Panc1 (cell line): Measurements from ENCODE around the gene ZNF563. TPM values are rescaled to one million over a fixed set of nuclear protein-coding genes. Genes with fewer than 3 reads are reported as not detected.

Experiments used
- ATAC-seq: fragments of 200-7000 bp; cut with Tn5 transposase; 2 replicates; pipeline ENCODE4 v1.9.1; 2020; ENCODE audit warnings: mild to moderate bottlenecking, moderate library complexity
- BruUV-seq: library from RNA; stranded (reverse); fragments of 400-500 nt; replicated peaks from 2 replicates; lab custom pipeline; 2021; lab: Mats Ljungman, UMichigan
- CTCF ChIA-PET: fragments of 300-600 bp; sonication (Branson Sonifier 250); formaldehyde crosslinking; loops from one replicate; lab custom pipeline; 2022; ENCODE audit warnings: antibody characterized with exemption; lab: Charles Lee
- POLR2A ChIA-PET: fragments of 300-600 bp; sonication (Branson Sonifier 250); formaldehyde crosslinking; loops from one replicate; lab custom pipeline; 2022; ENCODE audit warnings: antibody characterized with exemption; lab: Charles Lee
- DNase-seq: peaks from one replicate; pipeline ENCODE4 v3.0.0-alpha.2; 2010; ENCODE audit warnings: low read depth, low spot score
- H3K27ac ChIP-seq: 2 replicates; pipeline ENCODE4 v1.5.1; 2011; ENCODE audit warnings: mild to moderate bottlenecking, low read length, inconsistent platforms
- H3K27me3 ChIP-seq: fragments of 200-500 bp; sonication (Bioruptor generic); 2 replicates; pipeline ENCODE4 v1.6.0; 2014; ENCODE audit warnings: low read length, inconsistent platforms; ENCODE audit not compliant: control insufficient read depth, insufficient read depth
- H3K36me3 ChIP-seq: fragments of 200-500 bp; sonication (Bioruptor generic); 2 replicates; pipeline ENCODE4 v1.5.1; 2014; ENCODE audit warnings: inconsistent platforms, mild to moderate bottlenecking, low read length, moderate library complexity; ENCODE audit not compliant: control insufficient read depth, insufficient read depth
- H3K4me1 ChIP-seq: 2 replicates; pipeline ENCODE4 v1.5.1; 2011; ENCODE audit warnings: inconsistent platforms, mild to moderate bottlenecking, low read length, moderate library complexity; ENCODE audit not compliant: control insufficient read depth, insufficient read depth
- H3K4me3 ChIP-seq, 2 experiments: 2 replicates each; pipeline ENCODE4 v1.5.1; 2011 to 2012; ENCODE audit warnings: low read depth in 2 of 2, low read length in 2 of 2, mild to moderate bottlenecking in 2 of 2, inconsistent platforms in 1 of 2, moderate library complexity in 1 of 2
- H3K9me3 ChIP-seq: fragments of 200-500 bp; sonication (Bioruptor generic); 2 replicates; pipeline ENCODE4 v1.5.1; 2014; ENCODE audit warnings: low read depth, mild to moderate bottlenecking, inconsistent platforms, low read length, moderate library complexity; ENCODE audit not compliant: control insufficient read depth, insufficient read depth
- POLR2AphosphoS5 ChIP-seq: IDR thresholded peaks from 2 replicates; pipeline ENCODE4 v1.6.1; 2012; ENCODE audit warnings: mild to moderate bottlenecking, low read depth, low read length, moderate library complexity
- SIN3A ChIP-seq: IDR thresholded peaks from 2 replicates; pipeline ENCODE4 v1.6.1; 2012; ENCODE audit warnings: low read depth, mild to moderate bottlenecking, low read length, moderate library complexity, borderline replicate concordance; ENCODE audit not compliant: insufficient read depth
- TCF7L2 ChIP-seq: IDR thresholded peaks from 2 replicates; pipeline ENCODE4 v1.6.1; 2011; ENCODE audit warnings: mild to moderate bottlenecking, low read depth, low read length, inconsistent platforms
- in situ Hi-C: cut with HindIII; loops from 2 replicates; pipeline ENCODE4 v1.10.0; 2016; ENCODE audit warnings: low sequenced_read_pairs, low pct_unique_long_range_greater_than_20kb
- intact Hi-C: fragments of 100-400 bp; cut with micrococcal nuclease; formaldehyde crosslinking; loops from one replicate; pipeline ENCODE4 v1.10.0; 2022; ENCODE audit not compliant: unreplicated experiment
- total RNA-seq: library from RNA; stranded (reverse); gene quantifications from one replicate; pipeline ENCODE4 v1.2.1, GENCODE V29; 2021; ENCODE audit not compliant: unreplicated experiment
- TF ChIP-seq, protein P1 (sequence below), 2 experiments: IDR thresholded peaks; 2 replicates each; pipeline ENCODE4 v1.6.1; 2011 to 2012; ENCODE audit warnings: low read depth in 2 of 2, control low read depth in 1 of 2, low read length in 1 of 2, mild to moderate bottlenecking in 1 of 2, moderate library complexity in 1 of 2; ENCODE audit not compliant: insufficient read depth in 1 of 2
- TF ChIP-seq, protein P2 (sequence below): fragments of 450-650 bp; IDR thresholded peaks from 2 replicates; pipeline ENCODE4 v1.5.1; 2017; ENCODE audit warnings: mild to moderate bottlenecking

ZNF563 gene
- total RNA-seq, 1 experiment from 2014 or later, result 2.2 TPM

DNA sequence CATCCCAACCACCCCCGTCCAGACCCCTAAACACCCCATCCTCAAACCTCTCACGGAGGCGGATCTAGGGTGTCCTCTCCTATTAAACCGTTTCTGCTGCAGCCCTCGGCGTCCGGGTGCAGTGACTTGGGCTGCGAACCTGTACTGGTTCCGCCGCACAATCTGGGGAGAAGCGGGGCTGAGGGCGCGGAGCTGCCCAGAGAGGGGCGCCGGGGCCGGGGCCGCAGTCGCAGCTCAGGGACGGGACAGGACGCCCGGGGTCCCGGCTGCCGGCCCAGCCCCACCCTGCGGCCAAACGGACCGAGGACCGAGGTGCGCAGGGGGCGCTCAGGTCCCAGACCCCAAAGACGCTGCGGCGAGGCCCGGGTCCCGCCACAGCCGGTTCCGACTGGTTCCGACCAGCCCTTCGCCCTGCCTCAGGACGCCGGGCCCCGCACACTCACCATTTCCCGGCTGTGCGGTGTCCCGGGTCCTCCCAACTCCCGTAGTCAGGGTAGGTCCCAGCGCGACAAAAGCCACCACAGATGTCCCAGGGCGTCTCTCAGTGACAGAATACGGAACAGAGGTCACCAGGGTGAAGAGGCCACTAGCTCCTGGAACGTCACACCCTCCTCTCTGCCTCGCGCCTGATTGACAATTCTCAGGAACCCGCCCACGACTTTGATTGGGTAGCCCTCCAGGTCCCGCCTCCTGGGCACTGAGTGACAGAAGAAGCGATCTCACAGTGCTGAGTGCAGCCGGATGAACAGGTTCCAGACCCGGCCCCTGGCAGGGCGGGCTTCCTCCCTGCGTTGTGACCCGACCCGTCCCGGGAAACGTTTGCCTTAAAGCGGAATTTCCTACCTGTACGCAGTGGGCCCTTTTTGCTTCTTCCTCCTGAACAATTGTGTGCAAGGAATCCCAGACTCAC lies 38.9 kb downstream of the ZNF563 start, which contains the start of gene ZNF44:
TSS of gene ZNF44 (minus strand) at position 635 of the 910 bp plus-strand sequence. CDS start at position 446, 189 bp downstream.
- POLR2A ChIA-PET, result no interaction called here
- H3K4me3 ChIP-seq, result peak within 1 kb of the TSS; percentile 83 to 85
- CTCF ChIA-PET, result no interaction called here
- peak; percentile 53; the same call in 1 of the 2 replicates for TF ChIP-seq POLR2AphosphoS5
- TF ChIP-seq, protein P1, sequence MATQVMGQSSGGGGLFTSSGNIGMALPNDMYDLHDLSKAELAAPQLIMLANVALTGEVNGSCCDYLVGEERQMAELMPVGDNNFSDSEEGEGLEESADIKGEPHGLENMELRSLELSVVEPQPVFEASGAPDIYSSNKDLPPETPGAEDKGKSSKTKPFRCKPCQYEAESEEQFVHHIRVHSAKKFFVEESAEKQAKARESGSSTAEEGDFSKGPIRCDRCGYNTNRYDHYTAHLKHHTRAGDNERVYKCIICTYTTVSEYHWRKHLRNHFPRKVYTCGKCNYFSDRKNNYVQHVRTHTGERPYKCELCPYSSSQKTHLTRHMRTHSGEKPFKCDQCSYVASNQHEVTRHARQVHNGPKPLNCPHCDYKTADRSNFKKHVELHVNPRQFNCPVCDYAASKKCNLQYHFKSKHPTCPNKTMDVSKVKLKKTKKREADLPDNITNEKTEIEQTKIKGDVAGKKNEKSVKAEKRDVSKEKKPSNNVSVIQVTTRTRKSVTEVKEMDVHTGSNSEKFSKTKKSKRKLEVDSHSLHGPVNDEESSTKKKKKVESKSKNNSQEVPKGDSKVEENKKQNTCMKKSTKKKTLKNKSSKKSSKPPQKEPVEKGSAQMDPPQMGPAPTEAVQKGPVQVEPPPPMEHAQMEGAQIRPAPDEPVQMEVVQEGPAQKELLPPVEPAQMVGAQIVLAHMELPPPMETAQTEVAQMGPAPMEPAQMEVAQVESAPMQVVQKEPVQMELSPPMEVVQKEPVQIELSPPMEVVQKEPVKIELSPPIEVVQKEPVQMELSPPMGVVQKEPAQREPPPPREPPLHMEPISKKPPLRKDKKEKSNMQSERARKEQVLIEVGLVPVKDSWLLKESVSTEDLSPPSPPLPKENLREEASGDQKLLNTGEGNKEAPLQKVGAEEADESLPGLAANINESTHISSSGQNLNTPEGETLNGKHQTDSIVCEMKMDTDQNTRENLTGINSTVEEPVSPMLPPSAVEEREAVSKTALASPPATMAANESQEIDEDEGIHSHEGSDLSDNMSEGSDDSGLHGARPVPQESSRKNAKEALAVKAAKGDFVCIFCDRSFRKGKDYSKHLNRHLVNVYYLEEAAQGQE (IDR thresholded peaks at IDR 0.05; ENCODE audit: insufficient read depth in 1 of 2, low read depth in 2 of 2, low read length in 1 of 2), result no peak
- no peak for TF ChIP-seq TCF7L2
- TF ChIP-seq, protein P2, sequence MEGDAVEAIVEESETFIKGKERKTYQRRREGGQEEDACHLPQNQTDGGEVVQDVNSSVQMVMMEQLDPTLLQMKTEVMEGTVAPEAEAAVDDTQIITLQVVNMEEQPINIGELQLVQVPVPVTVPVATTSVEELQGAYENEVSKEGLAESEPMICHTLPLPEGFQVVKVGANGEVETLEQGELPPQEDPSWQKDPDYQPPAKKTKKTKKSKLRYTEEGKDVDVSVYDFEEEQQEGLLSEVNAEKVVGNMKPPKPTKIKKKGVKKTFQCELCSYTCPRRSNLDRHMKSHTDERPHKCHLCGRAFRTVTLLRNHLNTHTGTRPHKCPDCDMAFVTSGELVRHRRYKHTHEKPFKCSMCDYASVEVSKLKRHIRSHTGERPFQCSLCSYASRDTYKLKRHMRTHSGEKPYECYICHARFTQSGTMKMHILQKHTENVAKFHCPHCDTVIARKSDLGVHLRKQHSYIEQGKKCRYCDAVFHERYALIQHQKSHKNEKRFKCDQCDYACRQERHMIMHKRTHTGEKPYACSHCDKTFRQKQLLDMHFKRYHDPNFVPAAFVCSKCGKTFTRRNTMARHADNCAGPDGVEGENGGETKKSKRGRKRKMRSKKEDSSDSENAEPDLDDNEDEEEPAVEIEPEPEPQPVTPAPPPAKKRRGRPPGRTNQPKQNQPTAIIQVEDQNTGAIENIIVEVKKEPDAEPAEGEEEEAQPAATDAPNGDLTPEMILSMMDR, result no peak
- TF ChIP-seq SIN3A, result 0 out of 2 replicates have a peak, but pooled peaks have one; percentile 41
- peak within 1 kb of the TSS; percentile 78 for H3K27ac ChIP-seq
- DNase-seq (peak; percentile 87), ATAC-seq (peak; percentile 98)
- peaks cover 2% of the 10 kb centered on the region; the same call in 1 of the 2 replicates for H3K36me3 ChIP-seq
- no peaks in the 10 kb centered on the region for H3K9me3 ChIP-seq
- no TSS peak for BruUV-seq
- no peaks in the 10 kb centered on the region for H3K27me3 ChIP-seq
- in situ Hi-C loops (no loop called here), intact Hi-C loops (no loop called here)
- no peaks in the 10 kb centered on the region for H3K4me1 ChIP-seq

DNA sequence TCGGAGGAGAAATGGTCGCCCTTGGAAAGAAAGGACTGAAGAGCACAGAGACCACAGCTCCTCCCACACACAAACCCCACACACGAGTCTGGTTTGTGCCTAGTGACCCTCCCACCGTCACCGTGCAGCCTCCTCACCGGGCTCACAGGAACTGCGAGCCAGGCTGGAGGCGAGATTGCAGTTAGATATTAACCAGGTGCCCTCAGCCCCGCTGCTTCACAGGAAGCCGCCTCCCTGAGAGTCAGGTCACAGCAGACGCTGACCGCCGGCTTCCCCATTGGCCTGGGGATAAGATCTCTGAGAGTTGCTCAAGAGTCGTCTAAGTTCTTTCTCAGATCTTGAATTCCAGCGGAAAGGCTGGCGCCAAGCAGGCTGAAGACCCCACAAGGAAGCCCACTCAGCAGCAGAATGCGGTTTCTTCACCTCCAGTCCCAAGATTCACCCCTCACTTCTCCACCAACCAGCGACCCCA lies 39.6 kb downstream of the ZNF563 start:
- peak; percentile 52 for ATAC-seq
- in situ Hi-C loops (no loop called here), intact Hi-C loops (no loop called here)
- no peak for DNase-seq
- Histone ChIP-seq H3K27ac (peak overlapping the region; percentile 78), H3K4me1 (no peaks in the 10 kb centered on the region), H3K4me3 (peak overlapping the region; percentile 83 to 85), H3K36me3 (peaks cover 2% of the 10 kb centered on the region; the same call in 1 of the 2 replicates), H3K27me3 (no peaks in the 10 kb centered on the region), H3K9me3 (no peaks in the 10 kb centered on the region)
- ChIA-PET POLR2A (no interaction called here), CTCF (no interaction called here)
- no TSS peak for BruUV-seq
- TF ChIP-seq TCF7L2 (peak; percentile 48; the same call in 1 of the 2 replicates), SIN3A (no peak)
- TF ChIP-seq, protein P1 (IDR thresholded peaks at IDR 0.05; ENCODE audit: insufficient read depth in 1 of 2, low read depth in 2 of 2, low read length in 1 of 2), result no peak
- TF ChIP-seq, protein P2, result no peak
